ENCODE results near the gene STX10.

The STX10 gene

GRCh38 chr19:13094771-13095392, 55.3 kb downstream of the STX10 start:
- no peak overlapping the region for H3K27ac Mint-ChIP-seq
- ATAC-seq (no peak), DNase-seq (no peak)
- peaks cover 57% of the 10 kb centered on the region for H3K27me3 Mint-ChIP-seq
- H3K4me3 Mint-ChIP-seq: peak overlapping the region in 1 of 2 donors; percentile 52
- H3K4me1 Mint-ChIP-seq: peaks cover 55% of the 10 kb centered on the region
- peaks cover 0 to 1% of the 10 kb centered on the region in 2 donors for H3K9me3 Mint-ChIP-seq

GRCh38 chr19:13094106-13094504, 56.1 kb downstream of the STX10 start:
- peaks cover 47% of the 10 kb centered on the region for H3K4me1 Mint-ChIP-seq
- no peak for DNase-seq
- ATAC-seq: no peak
- H3K27ac Mint-ChIP-seq: no peak overlapping the region
- H3K9me3 Mint-ChIP-seq: no peaks in the 10 kb centered on the region
- H3K4me3 Mint-ChIP-seq: no peak overlapping the region
- peaks cover 53% of the 10 kb centered on the region for H3K27me3 Mint-ChIP-seq

All from stimulated activated naive CD8-positive, alpha-beta T cell treated with anti-CD3 and anti-CD28 coated beads, Interleukin-15, amount 100 ng/mL, for 72 hours (primary cell).